Ishikawa (cell line): Measurements from ENCODE around the gene DUS1L.

Source experiments
- CEBPB ChIP-seq: IDR thresholded peaks from 2 replicates; pipeline ENCODE4 v1.6.1; 2012
- CREB1 ChIP-seq: IDR thresholded peaks from 2 replicates; pipeline ENCODE4 v1.6.1; 2012; ENCODE audit warnings: low read depth
- EP300 ChIP-seq: IDR thresholded peaks from 2 replicates; pipeline ENCODE4 v1.6.1; 2012; ENCODE audit warnings: borderline replicate concordance
- TAF1 ChIP-seq: IDR thresholded peaks from 2 replicates; pipeline ENCODE4 v1.6.1; 2012; ENCODE audit warnings: low read depth, mild to moderate bottlenecking
- YY1 ChIP-seq: IDR thresholded peaks from 2 replicates; pipeline ENCODE4 v1.6.1; 2012; ENCODE audit warnings: low read depth
- TF ChIP-seq, protein P1 (sequence below): IDR thresholded peaks from 2 replicates; pipeline ENCODE4 v1.6.1; 2012
- TF ChIP-seq, protein P2 (sequence below): IDR thresholded peaks from 2 replicates; pipeline ENCODE4 v1.6.1; 2012

DNA sequence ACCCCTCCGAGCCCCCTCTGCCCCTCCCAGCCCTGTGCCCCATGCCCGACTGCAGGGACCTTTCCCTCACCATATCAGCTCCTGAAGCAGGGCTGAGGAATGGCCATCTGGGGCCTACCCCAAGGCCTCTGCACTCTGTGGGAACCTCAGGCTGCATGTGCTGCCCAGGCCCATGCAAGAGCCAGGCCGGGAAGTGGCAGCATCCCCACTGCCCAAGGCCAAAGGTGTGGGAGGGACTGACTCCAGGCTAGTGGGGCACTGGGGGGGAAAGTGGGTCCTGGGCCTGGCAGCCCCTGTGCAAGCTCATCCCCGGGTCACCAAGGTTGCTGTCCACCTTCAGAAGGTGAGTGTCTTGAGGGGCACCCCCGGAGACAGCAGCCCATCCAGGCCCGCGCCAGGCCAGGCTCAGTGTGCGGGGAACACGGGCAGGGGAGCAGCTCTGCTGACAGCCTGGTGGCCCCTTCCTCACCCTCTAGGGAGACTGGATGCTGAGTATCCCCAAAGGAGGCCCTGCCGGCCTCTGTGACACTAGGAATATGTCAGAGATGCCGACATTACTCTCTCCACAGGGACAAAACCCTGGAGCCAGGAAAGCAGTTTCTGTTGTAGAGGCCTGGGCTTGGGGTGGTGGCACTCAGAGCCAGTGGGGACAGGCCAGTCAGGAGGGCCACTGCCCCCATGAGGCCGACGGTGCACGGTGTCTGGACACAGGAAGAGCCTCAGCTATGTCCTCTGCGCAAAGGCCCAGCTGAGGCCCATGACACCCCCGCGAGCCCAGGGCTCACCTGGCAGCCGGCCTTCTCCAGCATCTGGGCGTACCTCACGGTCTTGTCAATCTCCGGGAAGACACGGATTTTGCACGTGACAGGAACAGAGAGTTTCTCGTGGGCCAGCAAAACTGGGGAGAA, 3.3 kb downstream of the DUS1L start:
- no peak for TF ChIP-seq EP300
- no peak for TF ChIP-seq CEBPB
- no peak for TF ChIP-seq YY1
- TF ChIP-seq, protein P1, sequence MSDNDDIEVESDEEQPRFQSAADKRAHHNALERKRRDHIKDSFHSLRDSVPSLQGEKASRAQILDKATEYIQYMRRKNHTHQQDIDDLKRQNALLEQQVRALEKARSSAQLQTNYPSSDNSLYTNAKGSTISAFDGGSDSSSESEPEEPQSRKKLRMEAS, result no peak
- TF ChIP-seq, protein P2, sequence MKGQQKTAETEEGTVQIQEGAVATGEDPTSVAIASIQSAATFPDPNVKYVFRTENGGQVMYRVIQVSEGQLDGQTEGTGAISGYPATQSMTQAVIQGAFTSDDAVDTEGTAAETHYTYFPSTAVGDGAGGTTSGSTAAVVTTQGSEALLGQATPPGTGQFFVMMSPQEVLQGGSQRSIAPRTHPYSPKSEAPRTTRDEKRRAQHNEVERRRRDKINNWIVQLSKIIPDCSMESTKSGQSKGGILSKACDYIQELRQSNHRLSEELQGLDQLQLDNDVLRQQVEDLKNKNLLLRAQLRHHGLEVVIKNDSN, result no peak
- TF ChIP-seq CREB1, result no peak
- TF ChIP-seq TAF1, result no peak
